T follicular helper cell (primary cell): ENCODE measurements around the gene STH.

Source experiments
- DNase-seq: peaks from one replicate; pipeline ENCODE4 v3.0.0-alpha.2; 2020; ENCODE audit warnings: low read depth

STH gene

GRCh38 chr17:46044989-46045388, 45.9 kb downstream of the STH start:
- no peak for DNase-seq

- DNase-seq, result no peak
Measured at GRCh38 chr17:46045639-46046038, 46.6 kb downstream of the STH start.

- DNase-seq, result no peak
Measured at GRCh38 chr17:46046957-46047356, 47.9 kb downstream of the STH start.

- DNase-seq, result no peak
Measured at GRCh38 chr17:46047398-46047797, 48.3 kb downstream of the STH start.

- no peak for DNase-seq
Measured at GRCh38 chr17:46047856-46048255, 48.8 kb downstream of the STH start.
